ENCODE results near the gene NECTIN1. TPM values are rescaled to one million over a fixed set of nuclear protein-coding genes. Genes with fewer than 3 reads are reported as not detected.

The NECTIN1 gene
- total and polyA plus RNA-seq, 2 donors (not counting 3 experiments of a cell fraction or from before 2014, with no cell fraction given), result 10.8 to 23.6 TPM

- H3K9me3 ChIP-seq (replicated peaks; ENCODE audit: control insufficient read depth, insufficient read depth, low read length), result no peaks in the 10 kb centered on the region
- FAIRE-seq (peak; percentile 95), DNase-seq (ENCODE audit: low read depth, low spot score) (peak; percentile 88)
- peak; percentile 93 for TF ChIP-seq FOS (IDR thresholded peaks at IDR 0.05; ENCODE audit: borderline replicate concordance, insufficient read depth, low read length)
- TF ChIP-seq POLR2A (IDR thresholded peaks at IDR 0.05; ENCODE audit: low read depth, low read length), result peak; percentile 53
- TF ChIP-seq EZH2 (IDR thresholded peaks at IDR 0.05; ENCODE audit: borderline replicate concordance, low read depth, low read length, severe bottlenecking), result no peak
- no peak for TF ChIP-seq MAX (IDR thresholded peaks at IDR 0.05; ENCODE audit: insufficient read depth, insufficient read length)
- no peak for TF ChIP-seq MYC (IDR thresholded peaks at IDR 0.05; ENCODE audit: low read depth, low read length)
- TF ChIP-seq JUN (IDR thresholded peaks at IDR 0.05; ENCODE audit: borderline replicate concordance, insufficient read depth, insufficient read length, low read depth), result peak; percentile 92
- TF ChIP-seq GATA2 (IDR thresholded peaks at IDR 0.05; ENCODE audit: insufficient read depth, insufficient read length, low read depth, low read length), result peak; percentile 80
- no peak for TF ChIP-seq CTCF (IDR thresholded peaks at IDR 0.05; ENCODE audit: extremely low read depth in 1 of 2, insufficient read depth in 1 of 2, low read depth in 1 of 2, low read length in 2 of 2)
- TF ChIP-seq POLR2AphosphoS5 (IDR thresholded peaks at IDR 0.05; ENCODE audit: insufficient read depth, low read depth, low read length), result peak; percentile 70
- no peaks in the 10 kb centered on the region for H3K79me2 ChIP-seq (ENCODE audit: control insufficient read depth, insufficient read depth, low read length)
- H3K36me3 ChIP-seq (ENCODE audit: control insufficient read depth in 2 of 2, extremely low read depth in 1 of 2, insufficient read depth in 2 of 2, low read length in 2 of 2), result no peaks in the 10 kb centered on the region
- H4K20me1 ChIP-seq (replicated peaks; ENCODE audit: control insufficient read depth, extremely low read depth, insufficient read depth, low read length), result no peaks in the 10 kb centered on the region
- intact Hi-C loops (cut with micrococcal nuclease) (loop anchor here (1.0 kb wide), 1 partner anchor 31 kb away; no protein-coding TSS in a partner anchor), dilution Hi-C loops (cut with MboI; ENCODE audit: extremely low pct_ligation_motif_present, low sequenced_read_pairs) (no loop called here)
- ChIA-PET CTCF (interaction anchor here (0.5 to 2.3 kb wide), 9 partner anchors 9 to 719 kb away, joined by 3 to 8 read pairs (median 5); no protein-coding TSS in a partner anchor), POLR2A (no interaction called here)
- H3K9me1 ChIP-seq (replicated peaks; ENCODE audit: control insufficient read depth, extremely low read depth, insufficient read depth, low read length), result no peaks in the 10 kb centered on the region
- peak overlapping the region; percentile 89 for H3K27ac ChIP-seq (ENCODE audit: insufficient read depth, low read depth, low read length)
- no TSS peak for BruUV-seq (replicated peaks)
- peak overlapping the region; percentile 58 for H3K9ac ChIP-seq (replicated peaks; ENCODE audit: extremely low read depth, insufficient read depth, low read length)
- peak overlapping the region; percentile 67 for H3K4me2 ChIP-seq (ENCODE audit: insufficient read depth, low read length)
- peak overlapping the region; percentile 36 for H2AFZ ChIP-seq (ENCODE audit: low read depth, low read length)
- no peak overlapping the region for H3K4me3 ChIP-seq (replicated peaks in 1 of 3; ENCODE audit: insufficient read depth in 1 of 3, low read depth in 1 of 3, low read length in 3 of 3)
- H3K4me1 ChIP-seq (ENCODE audit: control insufficient read depth, extremely low read depth, insufficient read depth, low read length), result peaks cover 44% of the 10 kb centered on the region
- H3K27me3 ChIP-seq (ENCODE audit: control insufficient read depth in 2 of 2, insufficient read depth in 2 of 2, low read length in 2 of 2), result no peaks in the 10 kb centered on the region
Observed at GRCh38 chr11:119615003-119615881, 113.8 kb downstream of the NECTIN1 start.

Data from endothelial cell of umbilical vein (primary cell).